OCI-LY7 (cell line): Measurements from ENCODE around the gene A2ML1.

ENCODE experiments used
- CTCF ChIP-seq: fragments of 200-600 bp; sonication (generic); conservative IDR thresholded peaks from 2 replicates; pipeline ENCODE4 v1.5.1; 2014; ENCODE audit warnings: mild to moderate bottlenecking, antibody characterized with exemption, low read length, moderate library complexity, mixed read lengths
- EZH2phosphoT487 ChIP-seq: fragments of 200-600 bp; sonication (generic); IDR thresholded peaks from 2 replicates; pipeline ENCODE4 v1.6.1; 2018; ENCODE audit warnings: low read depth, borderline replicate concordance, mild to moderate bottlenecking, mixed run types, antibody characterized with exemption, low read length, moderate library complexity, mixed read lengths

DNA sequence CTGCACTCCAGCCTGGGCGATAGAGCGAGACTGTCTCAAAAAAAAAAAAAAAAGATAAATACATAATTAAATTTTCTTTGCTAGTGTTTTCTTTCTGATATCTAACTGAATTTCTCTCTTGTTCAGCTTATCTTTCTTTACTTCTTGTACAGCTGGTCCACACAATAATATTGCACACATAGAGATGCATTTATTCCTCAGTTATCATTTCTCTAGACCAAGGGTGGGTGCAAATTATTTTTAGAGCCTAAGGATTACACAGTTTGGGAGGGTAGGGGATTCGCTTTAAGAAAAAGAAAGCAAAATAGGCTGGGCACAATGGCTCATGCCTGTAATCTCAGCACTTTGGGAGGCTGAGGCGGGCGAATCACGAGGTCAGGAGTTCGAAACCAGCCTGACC lies 17.9 kb downstream of the A2ML1 start:
- no peak for TF ChIP-seq EZH2phosphoT487
- no peak for TF ChIP-seq CTCF
